H1 (cell line): ENCODE measurements around the gene KRT9. TPM values are rescaled to one million over a fixed set of nuclear protein-coding genes. Genes with fewer than 3 reads are reported as not detected.

Experiments used
- CTCF ChIA-PET: fragments of 300-600 bp; sonication (Branson Sonifier 250); formaldehyde crosslinking; loops from one replicate; lab custom pipeline; 2021; ENCODE audit not compliant: partially characterized antibody; lab: Charles Lee
- POLR2A ChIA-PET: fragments of 300-600 bp; sonication (Branson Sonifier 250); formaldehyde crosslinking; loops from one replicate; lab custom pipeline; 2021; ENCODE audit warnings: inconsistent platforms; ENCODE audit not compliant: partially characterized antibody; lab: Charles Lee
- DNase-seq, 2 experiments: peaks; one replicate each; pipeline versions ENCODE4 v3.0.0 to v3.0.0-alpha.2; 2010 to 2022; ENCODE audit warnings: low spot score in 2 of 2, low read depth in 1 of 2, mixed read lengths in 1 of 2
- FAIRE-seq: peaks from 2 replicates; lab custom pipeline; 2011; peaks lifted over from hg19 to GRCh38; lab: Jason Lieb, UNC
- H2AFZ ChIP-seq: 2 replicates; pipeline ENCODE4 v1.8.1; 2012; ENCODE audit warnings: low read length, inconsistent platforms
- H2AK5ac ChIP-seq: 2 replicates; pipeline ENCODE4 v1.6.1; 2013; ENCODE audit warnings: low read depth, low read length
- H2BK120ac ChIP-seq: replicated peaks from 2 replicates; pipeline ENCODE3; 2013; ENCODE audit warnings: low read depth, low read length, inconsistent platforms
- H2BK12ac ChIP-seq: 2 replicates; pipeline ENCODE4 v1.6.1; 2013; ENCODE audit warnings: low read depth, low read length
- H2BK15ac ChIP-seq: 2 replicates; pipeline ENCODE4 v1.6.1; 2013; ENCODE audit warnings: low read length
- H2BK20ac ChIP-seq: 2 replicates; pipeline ENCODE4 v1.6.1; 2013; ENCODE audit warnings: low read length
- H2BK5ac ChIP-seq: 2 replicates; pipeline ENCODE4 v1.6.1; 2013; ENCODE audit warnings: low read depth, low read length
- H3K14ac ChIP-seq: 2 replicates; pipeline ENCODE4 v1.6.1; 2013; ENCODE audit warnings: inconsistent platforms; ENCODE audit not compliant: insufficient read length
- H3K18ac ChIP-seq: 2 replicates; pipeline ENCODE4 v1.6.1; 2013; ENCODE audit warnings: low read length; ENCODE audit errors: extremely low read depth
- H3K23ac ChIP-seq: 2 replicates; pipeline ENCODE4 v1.6.1; 2013; ENCODE audit warnings: inconsistent platforms; ENCODE audit not compliant: insufficient read length
- H3K23me2 ChIP-seq: 2 replicates; pipeline ENCODE4 v1.6.1; 2013; ENCODE audit warnings: low read depth, low read length
- H3K27ac ChIP-seq: 2 replicates; pipeline ENCODE4 v1.6.1; 2011; ENCODE audit warnings: low read depth, low read length, inconsistent platforms
- H3K27me3 ChIP-seq, 4 experiments: replicated peaks in 1 of 4; 1 replicate in 1 of 4; 2 replicates in 3 of 4; pipeline versions ENCODE4 v1.6.1 to v1.8.1; 2011 to 2013; ENCODE audit warnings: low read length in 3 of 4, mild to moderate bottlenecking in 3 of 4, inconsistent platforms in 2 of 4, mixed read lengths in 2 of 4, moderate library complexity in 1 of 4; ENCODE audit not compliant: control insufficient read depth in 3 of 4, insufficient read depth in 3 of 4; ENCODE audit errors: extremely low read depth in 1 of 4
- H3K36me3 ChIP-seq, 4 experiments: 2 replicates each; pipeline versions ENCODE4 v1.6.1 to v1.8.1; 2011 to 2013; ENCODE audit warnings: mild to moderate bottlenecking in 4 of 4, low read length in 3 of 4, moderate library complexity in 2 of 4, control low read depth in 1 of 4, inconsistent platforms in 1 of 4; ENCODE audit not compliant: insufficient read depth in 4 of 4, control insufficient read depth in 2 of 4
- H3K4ac ChIP-seq: replicated peaks from 2 replicates; pipeline ENCODE3; 2013; ENCODE audit warnings: low read length, low read depth, mixed read lengths, inconsistent platforms; ENCODE audit not compliant: insufficient read length
- H3K4me1 ChIP-seq, 4 experiments: replicated peaks in 1 of 4; 1 replicate in 1 of 4; 2 replicates in 3 of 4; pipeline versions ENCODE4 v1.6.1 to v1.8.1; 2011 to 2013; ENCODE audit warnings: low read length in 3 of 4, inconsistent platforms in 2 of 4, mixed read lengths in 1 of 4; ENCODE audit not compliant: insufficient read depth in 4 of 4, control insufficient read depth in 3 of 4
- H3K4me2 ChIP-seq, 2 experiments: 2 replicates each; pipeline versions ENCODE4 v1.6.1 to v1.8.1; 2011 to 2013; ENCODE audit warnings: low read depth in 2 of 2, low read length in 2 of 2, control low read depth in 1 of 2, inconsistent platforms in 1 of 2, mild to moderate bottlenecking in 1 of 2; ENCODE audit not compliant: insufficient read depth in 1 of 2
- H3K4me3 ChIP-seq, 4 experiments: fragments of 200-600, 300-600 bp in 1 of 4; sonication (generic), shearing (Covaris generic), sonication (Bioruptor Twin) in 1 of 4; 2 replicates each; pipeline versions ENCODE4 v1.5.1 to v1.8.1; 2011 to 2016; ENCODE audit warnings: low read length in 4 of 4, low read depth in 3 of 4, control low read depth in 2 of 4, inconsistent platforms in 2 of 4, mild to moderate bottlenecking in 2 of 4, mixed read lengths in 1 of 4, moderate library complexity in 1 of 4; ENCODE audit not compliant: insufficient read depth in 2 of 4; ENCODE audit errors: extremely low read depth in 1 of 4
- H3K56ac ChIP-seq: replicated peaks from 2 replicates; pipeline ENCODE3; 2013; ENCODE audit warnings: low read depth, mild to moderate bottlenecking, mixed read lengths, low read length, inconsistent platforms; ENCODE audit not compliant: insufficient read length
- H3K79me1 ChIP-seq: 2 replicates; pipeline ENCODE4 v1.6.1; 2013; ENCODE audit warnings: low read depth, low read length, control low read depth
- H3K79me2 ChIP-seq, 2 experiments: 2 replicates each; pipeline versions ENCODE4 v1.6.1 to v1.8.1; 2012 to 2013; ENCODE audit warnings: low read length in 2 of 2, mild to moderate bottlenecking in 2 of 2, inconsistent platforms in 1 of 2; ENCODE audit not compliant: insufficient read depth in 2 of 2, control insufficient read depth in 1 of 2
- H3K9ac ChIP-seq, 4 experiments: replicated peaks in 1 of 4; 1 replicate in 1 of 4; 2 replicates in 3 of 4; pipeline versions ENCODE4 v1.6.1 to v1.8.1; 2011 to 2013; ENCODE audit warnings: low read depth in 3 of 4, low read length in 3 of 4, control low read depth in 2 of 4, mild to moderate bottlenecking in 2 of 4, moderate library complexity in 2 of 4, inconsistent platforms in 1 of 4; ENCODE audit errors: extremely low read depth in 1 of 4
- H3K9me3 ChIP-seq, 2 experiments: 2 replicates each; pipeline versions ENCODE4 v1.6.1 to v1.8.1; 2012 to 2013; ENCODE audit warnings: mild to moderate bottlenecking in 2 of 2, moderate library complexity in 2 of 2, control low read depth in 1 of 2, inconsistent platforms in 1 of 2, low read depth in 1 of 2, low read length in 1 of 2, mixed read lengths in 1 of 2; ENCODE audit not compliant: insufficient read depth in 2 of 2
- H4K20me1 ChIP-seq, 2 experiments: replicated peaks in 1 of 2; 2 replicates each; pipeline versions ENCODE3 to v1.8.1; 2011 to 2013; ENCODE audit warnings: inconsistent platforms in 2 of 2, low read length in 2 of 2, mild to moderate bottlenecking in 1 of 2; ENCODE audit not compliant: insufficient read depth in 2 of 2, control insufficient read depth in 1 of 2
- H4K5ac ChIP-seq: 2 replicates; pipeline ENCODE4 v1.6.1; 2013; ENCODE audit warnings: low read length, low read depth, mixed read lengths, inconsistent platforms; ENCODE audit not compliant: insufficient read length
- H4K8ac ChIP-seq: 2 replicates; pipeline ENCODE4 v1.8.0; 2013; ENCODE audit warnings: mild to moderate bottlenecking, moderate library complexity, low read length, inconsistent platforms; ENCODE audit not compliant: insufficient read depth; ENCODE audit errors: extremely low read depth
- H4K91ac ChIP-seq: replicated peaks from 2 replicates; pipeline ENCODE3; 2013; ENCODE audit warnings: low read length, mixed read lengths, inconsistent platforms; ENCODE audit not compliant: insufficient read length
- BCL11A ChIP-seq, 2 experiments: IDR thresholded peaks; one replicate each; pipeline ENCODE4 v1.6.1; 2011; ENCODE audit warnings: low read depth in 2 of 2, low read length in 2 of 2, mild to moderate bottlenecking in 2 of 2
- BRCA1 ChIP-seq: IDR thresholded peaks from 2 replicates; pipeline ENCODE4 v1.6.1; 2012; ENCODE audit warnings: low read depth, low read length, improper control_type of control experiment
- CHD1 ChIP-seq: IDR thresholded peaks from 2 replicates; pipeline ENCODE4 v1.6.1; 2012; ENCODE audit warnings: low read depth, low read length, improper control_type of control experiment
- CTBP2 ChIP-seq: IDR thresholded peaks from 2 replicates; pipeline ENCODE4 v1.7.0; 2011; ENCODE audit warnings: borderline replicate concordance, mild to moderate bottlenecking, moderate library complexity, mixed read lengths, low read length; ENCODE audit not compliant: insufficient read depth, insufficient read length
- E2F6 ChIP-seq: IDR thresholded peaks from 2 replicates; pipeline ENCODE4 v1.6.1; 2012; ENCODE audit warnings: inconsistent platforms
- EP300 ChIP-seq, 2 experiments: IDR thresholded peaks; 1 replicate in 1 of 2; 2 replicates in 1 of 2; pipeline ENCODE4 v1.6.1; 2011 to 2012; ENCODE audit warnings: low read depth in 2 of 2, low read length in 2 of 2, mild to moderate bottlenecking in 2 of 2, borderline replicate concordance in 1 of 2, inconsistent platforms in 1 of 2, moderate library complexity in 1 of 2
- GTF2F1 ChIP-seq: IDR thresholded peaks from 2 replicates; pipeline ENCODE4 v1.6.1; 2012; ENCODE audit warnings: low read depth, low read length, improper control_type of control experiment, borderline replicate concordance
- NRF1 ChIP-seq: IDR thresholded peaks from 2 replicates; pipeline ENCODE4 v1.6.1; 2011; ENCODE audit warnings: mild to moderate bottlenecking, low read depth, low read length, improper control_type of control experiment
- POLR2AphosphoS5 ChIP-seq: IDR thresholded peaks from 2 replicates; pipeline ENCODE4 v1.6.1; 2011; ENCODE audit warnings: low read depth, low read length
- SP4 ChIP-seq: IDR thresholded peaks from 2 replicates; pipeline ENCODE4 v1.6.1; 2012; ENCODE audit warnings: low read length, inconsistent platforms
- TAF7 ChIP-seq: optimal IDR thresholded peaks from 2 replicates; pipeline ENCODE3; 2011; ENCODE audit warnings: low read depth, mild to moderate bottlenecking, inconsistent platforms, low read length, moderate library complexity, borderline replicate concordance
- ZNF274 ChIP-seq: IDR thresholded peaks from 2 replicates; pipeline ENCODE4 v1.7.0; 2012; ENCODE audit warnings: low read length, borderline replicate concordance; ENCODE audit errors: extremely low read depth
- WGBS, 2 experiments: shearing (Covaris generic) in 1 of 2; methylation state at CpG; one replicate each; pipeline versions ENCODE4 v1.1.6 to v1.1.7; 2013 to 2015; ENCODE audit warnings: low lambda C conversion rate in 2 of 2, mixed read lengths in 2 of 2, inconsistent platforms in 1 of 2, low coverage in 1 of 2, missing lambda C conversion rate in 1 of 2; ENCODE audit not compliant: insufficient replicate concordance in 2 of 2, insufficient coverage in 1 of 2, insufficient read length in 1 of 2; ENCODE audit errors: extremely low coverage in 1 of 2, missing lambda C conversion rate in 1 of 2; 5-methylcytosine and 5-hydroxymethylcytosine counted together
- polyA plus RNA-seq, 7 experiments: library from polyadenylated mRNA; depleted of rRNA in 3 of 7; stranded (reverse) in 5 of 7; unstranded in 2 of 7; fragments of >200 nt in 5 of 7; fragments of 200-250 nt in 2 of 7; gene quantifications; 1 replicate in 5 of 7; 2 replicates in 1 of 7; 4 replicates in 1 of 7; pipeline versions ENCODE4 v1.2.1 to v1.2.3, GENCODE V29; 2011 to 2013; ENCODE audit warnings: missing spikeins in 2 of 7, mixed read lengths in 2 of 7
- total RNA-seq: library from RNA; stranded (reverse); fragmentation: NEBNext Ultra II Directional; extraction: Animal tissue kit (Norgen Biotek cat#: 25700); gene quantifications from 2 replicates; pipeline ENCODE4 v1.2.1, GENCODE V29; 2021

The KRT9 gene
- total and polyA plus RNA-seq, 2 of the 8 experiments (the other 6 are each of a cell fraction or from before 2014, with no cell fraction given) = not detected

DNA sequence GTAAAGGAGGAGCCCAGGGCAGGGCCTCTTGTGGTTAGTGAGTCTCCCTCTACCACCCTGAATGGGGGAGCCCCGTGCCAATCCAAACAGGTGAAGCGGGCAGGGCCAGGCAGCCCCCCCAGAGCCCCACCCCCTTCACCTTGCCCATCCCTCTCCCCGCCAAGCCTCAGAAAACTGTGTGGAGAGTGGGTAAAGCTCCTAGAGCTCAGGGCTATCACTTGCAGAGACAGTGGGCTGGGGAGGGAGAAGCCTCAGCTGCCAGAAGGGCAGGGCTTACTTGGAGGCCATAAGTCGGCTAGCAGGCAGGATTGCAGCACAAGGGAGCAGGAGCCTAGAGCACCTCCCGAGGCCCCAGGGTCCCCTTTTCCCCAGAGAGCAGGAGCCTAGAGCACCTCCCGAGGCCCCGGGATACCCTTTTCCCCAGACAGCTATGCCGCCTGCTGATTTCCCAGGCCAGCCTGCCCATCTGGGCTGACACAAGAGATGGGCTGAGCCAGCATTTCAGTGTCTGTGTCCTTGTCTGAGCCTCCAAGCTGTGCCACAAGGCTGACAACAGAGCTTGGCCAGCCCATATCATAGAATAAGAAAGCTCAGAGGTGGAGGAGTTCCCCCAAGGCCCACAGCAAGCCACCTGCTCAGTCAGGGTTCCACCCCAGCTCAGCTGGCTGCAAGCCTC is 21.6 kb upstream of the KRT9 start:
- no peaks in the 10 kb centered on the region for H3K27me3 ChIP-seq
- H3K79me2 ChIP-seq = no peaks in the 10 kb centered on the region
- H3K36me3 ChIP-seq = no peaks in the 10 kb centered on the region
- H2AFZ ChIP-seq = no peak overlapping the region
- no peak overlapping the region for H3K18ac ChIP-seq
- no peak overlapping the region for H3K4me3 ChIP-seq
- no peak overlapping the region for H2BK120ac ChIP-seq
- ChIA-PET POLR2A (interaction anchor here (0.7 to 1.5 kb wide), 3 partner anchors 11 to 96 kb away, joined by 3 to 4 read pairs (median 3); no protein-coding TSS in a partner anchor), CTCF (interaction anchor here (0.8 to 5.6 kb wide), 11 partner anchors 11 to 108 kb away, joined by 3 to 26 read pairs (median 6); no protein-coding TSS in a partner anchor)
- H3K9me3 ChIP-seq = no peaks in the 10 kb centered on the region
- H3K79me1 ChIP-seq = no peaks in the 10 kb centered on the region
- no peak overlapping the region for H3K56ac ChIP-seq
- no peak overlapping the region for H2BK12ac ChIP-seq
- no peak overlapping the region for H3K4ac ChIP-seq
- no peaks in the 10 kb centered on the region; a peak in 1 of 7 replicates for H3K4me1 ChIP-seq
- H3K23me2 ChIP-seq = peaks cover 9% of the 10 kb centered on the region; the same call in 1 of the 2 replicates
- H2BK15ac ChIP-seq = no peak overlapping the region
- no peak overlapping the region for H2BK5ac ChIP-seq
- H4K8ac ChIP-seq = no peak overlapping the region
- no peak overlapping the region for H2BK20ac ChIP-seq
- H3K4me2 ChIP-seq = no peak overlapping the region
- DNase-seq = no peak
- no peak overlapping the region for H4K91ac ChIP-seq
- H3K23ac ChIP-seq = no peak overlapping the region
- WGBS, 2 experiments = 79% methylated on average over 6 of the region's 8 CpGs; no CpG with 5 or more reads in 1 of the 2 experiments
- H4K5ac ChIP-seq = no peak overlapping the region
- peaks cover 0 to 2% of the 10 kb centered on the region in 2 experiments for H4K20me1 ChIP-seq
- H2AK5ac ChIP-seq = no peak overlapping the region
- no peak overlapping the region for H3K9ac ChIP-seq
- H3K14ac ChIP-seq = no peak overlapping the region
- no peak overlapping the region for H3K27ac ChIP-seq
- no peak for FAIRE-seq
- TF ChIP-seq TAF7 (no peak), EP300 (IDR thresholded peaks at IDR 0.05; ENCODE audit: borderline replicate concordance in 1 of 2, low read depth in 2 of 2, low read length in 2 of 2) (no peak), E2F6 (no peak), BCL11A (IDR thresholded peaks at IDR 0.05; ENCODE audit: low read depth in 2 of 2, low read length in 2 of 2) (no peak), POLR2AphosphoS5 (no peak), SP4 (no peak), GTF2F1 (no peak), CHD1 (no peak), ZNF274 (no peak), CTBP2 (no peak), NRF1 (no peak), BRCA1 (no peak)
